ENCODE measurements around the gene MDK.

DNA sequence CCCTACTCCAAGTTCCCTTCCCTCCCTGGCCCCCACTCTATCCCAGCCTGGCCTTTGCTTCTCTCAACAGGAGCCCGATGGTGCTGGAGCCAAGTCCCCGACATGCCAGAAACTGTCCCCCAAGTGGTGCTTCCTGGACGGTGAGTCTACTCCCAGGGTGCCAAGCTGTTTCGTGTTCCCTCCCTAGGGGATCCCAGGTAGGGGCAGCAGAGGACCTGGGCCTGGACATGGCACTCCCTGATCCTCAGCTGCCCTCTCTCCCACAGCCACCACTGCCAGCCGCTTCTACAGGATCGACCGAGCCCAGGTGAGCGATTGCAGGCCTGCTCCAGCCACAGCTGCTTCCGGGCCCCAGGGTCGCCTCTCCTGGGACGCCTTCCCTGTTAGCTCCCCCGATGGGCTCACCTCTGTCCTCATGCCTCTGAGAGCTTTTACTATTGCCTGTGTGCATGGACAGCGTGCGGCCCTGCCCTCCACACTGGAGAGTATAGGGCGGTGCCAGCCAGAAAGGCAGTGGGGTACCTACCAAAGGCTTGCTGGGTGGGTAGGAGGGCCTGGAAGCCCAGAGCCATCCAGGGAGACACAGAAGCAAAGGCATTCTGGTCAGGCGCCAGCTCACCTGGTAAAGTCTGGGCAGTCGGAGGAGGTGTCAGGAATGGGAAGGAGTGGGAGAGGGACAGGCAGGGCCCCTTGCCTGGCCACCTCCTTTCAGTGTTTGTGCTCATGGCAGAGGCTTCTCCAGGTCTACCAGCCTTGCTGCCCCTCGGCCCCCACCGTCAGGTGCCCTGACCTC lies 5.0 kb upstream of the MDK start:
- TF ChIP-seq EZH2 (IDR thresholded peaks at IDR 0.05; ENCODE audit: borderline replicate concordance, insufficient read depth, low read length, poor library complexity, severe bottlenecking) (no peak), POLR2AphosphoS5 (IDR thresholded peaks at IDR 0.05) (no peak)
